ENCODE results near the gene KRT6C. TPM values are rescaled to one million over a fixed set of nuclear protein-coding genes. Genes with fewer than 3 reads are reported as not detected.

KRT6C gene
- total RNA-seq, 6 experiments from 2014 or later = 0.15 TPM; not detected in 5

GRCh38 chr12:52496590-52497071 lies 23.0 kb upstream of the KRT6C start:
- Histone ChIP-seq H3K36me3 (no peaks in the 10 kb centered on the region), H3K9me3 (no peaks in the 10 kb centered on the region), H3K27ac (no peak overlapping the region), H3K27me3 (no peaks in the 10 kb centered on the region), H3K4me3 (no peak overlapping the region), H3K4me1 (no peaks in the 10 kb centered on the region)
- ATAC-seq = no peak
- 67% methylated on average over 3 of the region's 4 CpGs for WGBS (ENCODE audit: insufficient coverage, low coverage, low lambda C conversion rate, missing lambda C conversion rate)
- DNase-seq = no peak
- intact Hi-C loops (cut with DNase I) = no loop called here
- no peak for TF ChIP-seq POLR2A (IDR thresholded peaks at IDR 0.05)
- no peak for TF ChIP-seq CTCF (IDR thresholded peaks at IDR 0.05)

DNA sequence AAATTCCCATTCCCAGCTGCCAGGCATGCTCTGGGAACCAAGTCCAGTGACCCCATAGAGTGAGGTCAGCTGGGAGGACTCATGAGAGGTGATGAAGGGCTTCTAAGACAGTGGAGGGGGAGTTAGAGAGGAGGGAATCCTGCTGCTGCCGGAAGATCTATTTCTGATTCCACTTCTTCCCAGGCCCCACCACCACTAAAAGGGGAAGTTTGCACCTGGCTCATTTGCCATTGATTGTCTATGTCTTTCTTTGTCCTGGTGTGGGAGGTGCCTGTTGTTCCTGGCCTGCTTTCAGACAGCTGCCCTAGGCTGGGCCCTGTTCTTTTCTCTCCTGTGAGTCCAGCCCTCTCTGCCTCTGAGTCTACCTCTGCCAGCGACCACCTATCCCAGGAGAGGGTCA lies 22.4 kb upstream of the KRT6C start:
- intact Hi-C loops (cut with DNase I) = no loop called here
- Histone ChIP-seq H3K36me3 (no peaks in the 10 kb centered on the region), H3K4me1 (no peaks in the 10 kb centered on the region), H3K27ac (no peak overlapping the region), H3K27me3 (no peaks in the 10 kb centered on the region), H3K4me3 (no peak overlapping the region), H3K9me3 (no peaks in the 10 kb centered on the region)
- DNase-seq = no peak
- ATAC-seq = no peak
- WGBS (ENCODE audit: insufficient coverage, low coverage, low lambda C conversion rate, missing lambda C conversion rate) = 63% methylated on average over 1 of the region's 2 CpGs
- TF ChIP-seq POLR2A (IDR thresholded peaks at IDR 0.05) (no peak), CTCF (IDR thresholded peaks at IDR 0.05) (no peak)

DNA sequence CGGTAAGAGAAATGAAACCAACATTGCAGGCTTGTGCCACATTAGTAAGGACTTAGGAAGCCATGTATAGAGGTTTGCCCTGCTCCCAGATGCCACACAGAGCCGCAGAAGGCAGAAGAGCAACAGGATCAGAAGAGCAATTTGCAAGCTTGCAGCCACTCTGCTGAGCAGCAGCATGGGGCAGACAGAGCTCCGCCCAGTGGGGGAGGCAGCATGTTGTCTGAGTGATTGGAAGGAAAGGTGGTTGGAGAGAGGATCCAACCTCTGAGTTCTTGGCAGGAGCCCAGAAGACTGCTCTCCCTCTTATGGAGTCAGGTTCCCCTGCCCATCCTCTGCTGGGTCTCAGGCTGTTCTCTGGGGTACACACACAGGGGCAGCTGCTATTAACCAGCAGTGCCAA lies 21.8 kb upstream of the KRT6C start:
- ATAC-seq = peak in 1 of 4 donors; percentile 19
- H3K4me3 ChIP-seq = no peak overlapping the region
- intact Hi-C loops (cut with DNase I) = no loop called here
- WGBS (ENCODE audit: insufficient coverage, low coverage, low lambda C conversion rate, missing lambda C conversion rate) = 20% methylated on average over 1 of the region's 3 CpGs
- TF ChIP-seq POLR2A (IDR thresholded peaks at IDR 0.05) (no peak), CTCF (IDR thresholded peaks at IDR 0.05) (no peak)
- DNase-seq = no peak
- no peaks in the 10 kb centered on the region for H3K27me3 ChIP-seq
- H3K27ac ChIP-seq = no peak overlapping the region
- no peaks in the 10 kb centered on the region for H3K9me3 ChIP-seq
- H3K36me3 ChIP-seq = no peaks in the 10 kb centered on the region
- H3K4me1 ChIP-seq = no peaks in the 10 kb centered on the region

DNA sequence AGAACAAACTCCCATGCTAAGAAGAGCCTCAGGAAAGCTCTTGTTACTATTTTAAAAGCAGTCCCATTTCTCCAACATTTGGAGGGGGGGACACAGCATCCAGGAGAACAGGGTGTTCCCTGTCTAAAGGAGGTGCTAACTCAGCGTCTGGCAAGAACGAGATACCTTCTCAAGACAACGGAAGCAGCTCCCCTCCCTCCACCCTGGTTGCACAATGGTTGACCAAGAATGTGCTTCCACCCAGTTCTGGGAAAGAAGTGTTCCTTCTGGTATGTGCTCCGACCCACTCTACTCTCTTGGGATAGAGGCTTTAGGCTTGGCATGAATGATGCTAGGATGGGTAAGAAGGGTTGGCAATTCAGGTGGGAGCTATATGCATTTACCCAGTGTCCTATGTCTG lies 20.9 kb upstream of the KRT6C start:
- no peaks in the 10 kb centered on the region for H3K27me3 ChIP-seq
- no peak for ATAC-seq
- no peak overlapping the region for H3K27ac ChIP-seq
- no peak for DNase-seq
- no peak overlapping the region for H3K4me3 ChIP-seq
- no peak for TF ChIP-seq CTCF (IDR thresholded peaks at IDR 0.05)
- no peak for TF ChIP-seq POLR2A (IDR thresholded peaks at IDR 0.05)
- no peaks in the 10 kb centered on the region for H3K9me3 ChIP-seq
- no peaks in the 10 kb centered on the region for H3K36me3 ChIP-seq
- no peaks in the 10 kb centered on the region for H3K4me1 ChIP-seq
- intact Hi-C loops (cut with DNase I) = no loop called here
- 80% methylated on average over 1 of the region's 4 CpGs for WGBS (ENCODE audit: insufficient coverage, low coverage, low lambda C conversion rate, missing lambda C conversion rate)

GRCh38 chr12:52494100-52494499 lies 20.5 kb upstream of the KRT6C start:
- ATAC-seq (no peak), DNase-seq (no peak)
- no peaks in the 10 kb centered on the region for H3K4me1 ChIP-seq
- H3K4me3 ChIP-seq = no peak overlapping the region
- no peaks in the 10 kb centered on the region for H3K27me3 ChIP-seq
- intact Hi-C loops (cut with DNase I) = no loop called here
- TF ChIP-seq CTCF (IDR thresholded peaks at IDR 0.05) (no peak), POLR2A (IDR thresholded peaks at IDR 0.05) (no peak)
- no peaks in the 10 kb centered on the region for H3K9me3 ChIP-seq
- 87% methylated on average over 1 of the region's 1 CpG for WGBS (ENCODE audit: insufficient coverage, low coverage, low lambda C conversion rate, missing lambda C conversion rate)
- no peak overlapping the region for H3K27ac ChIP-seq
- no peaks in the 10 kb centered on the region for H3K36me3 ChIP-seq

Measured in right lobe of liver (tissue), 6 donors.